Neural progenitor cell (in vitro differentiated cells): ENCODE measurements around the gene CCDC32. TPM values are rescaled to one million over a fixed set of nuclear protein-coding genes. Genes with fewer than 3 reads are reported as not detected.

Experiments used
- DNase-seq: peaks from one replicate; pipeline ENCODE4 v3.0.0-alpha.2; 2016; ENCODE audit warnings: low spot score
- H2AFZ ChIP-seq: fragments of 200-600 bp; sonication (generic); replicated peaks from 2 replicates; pipeline ENCODE4 v1.6.1; 2016; ENCODE audit warnings: antibody characterized with exemption
- H3F3A ChIP-seq: fragments of 200-600 bp; sonication (generic); 2 replicates; pipeline ENCODE4 v1.6.1; 2016; ENCODE audit warnings: antibody characterized with exemption, low read depth
- H3K27ac ChIP-seq: fragments of 200-600 bp; sonication (generic); 2 replicates; pipeline ENCODE4 v1.5.1; 2016; ENCODE audit warnings: mild to moderate bottlenecking
- H3K27me3 ChIP-seq: fragments of 200-600 bp; sonication (generic); 2 replicates; pipeline ENCODE4 v1.6.1; 2016; ENCODE audit warnings: mild to moderate bottlenecking, moderate library complexity
- H3K36me3 ChIP-seq: fragments of 200-600 bp; sonication (generic); 2 replicates; pipeline ENCODE4 v1.5.1; 2016
- H3K4me1 ChIP-seq: fragments of 200-600 bp; sonication (generic); 2 replicates; pipeline ENCODE4 v1.6.1; 2016; ENCODE audit warnings: mixed run types
- H3K4me2 ChIP-seq: fragments of 200-600 bp; sonication (generic); 2 replicates; pipeline ENCODE4 v1.6.1; 2016
- H3K4me3 ChIP-seq: fragments of 200-600 bp; sonication (generic); 2 replicates; pipeline ENCODE4 v1.5.1; 2016
- H3K79me2 ChIP-seq: fragments of 200-600 bp; sonication (generic); 2 replicates; pipeline ENCODE4 v1.6.1; 2016; ENCODE audit warnings: low read depth
- H3K9ac ChIP-seq: fragments of 200-600 bp; sonication (generic); 2 replicates; pipeline ENCODE4 v1.6.1; 2016
- H3K9me3 ChIP-seq: fragments of 200-600 bp; sonication (generic); 2 replicates; pipeline ENCODE4 v1.5.1; 2016; ENCODE audit warnings: low read depth
- H4K20me1 ChIP-seq: fragments of 200-600 bp; sonication (generic); 2 replicates; pipeline ENCODE4 v1.6.1; 2016; ENCODE audit warnings: low read depth
- H3K27ac Mint-ChIP-seq: 3 replicates; pipeline ENCODE4 v1.8.0; 2021; ENCODE audit warnings: mixed read lengths
- H3K27me3 Mint-ChIP-seq: 2 replicates; pipeline ENCODE4 v1.8.0; 2022; ENCODE audit warnings: low read depth, mild to moderate bottlenecking, inconsistent platforms, moderate library complexity, mixed read lengths; ENCODE audit not compliant: insufficient read depth
- H3K36me3 Mint-ChIP-seq: 3 replicates; pipeline ENCODE4 v1.8.0; 2021; ENCODE audit warnings: mixed read lengths
- H3K4me1 Mint-ChIP-seq: 3 replicates; pipeline ENCODE4 v1.8.0; 2021; ENCODE audit warnings: mixed read lengths
- H3K4me3 Mint-ChIP-seq: 3 replicates; pipeline ENCODE4 v1.8.0; 2021; ENCODE audit warnings: mild to moderate bottlenecking, moderate library complexity, mixed read lengths
- H3K9me3 Mint-ChIP-seq: 3 replicates; pipeline ENCODE4 v1.8.0; 2020; ENCODE audit warnings: mixed read lengths
- CTCF ChIP-seq: fragments of 200-600 bp; sonication (generic); IDR thresholded peaks from 2 replicates; pipeline ENCODE4 v1.5.1; 2017; ENCODE audit warnings: antibody characterized with exemption, mild to moderate bottlenecking
- EZH2 ChIP-seq: fragments of 200-600 bp; sonication (generic); IDR thresholded peaks from 2 replicates; pipeline ENCODE4 v1.6.1; 2017; ENCODE audit warnings: antibody characterized with exemption, mild to moderate bottlenecking, moderate library complexity
- EZH2phosphoT487 ChIP-seq: fragments of 200-600 bp; sonication (generic); IDR thresholded peaks from 2 replicates; pipeline ENCODE4 v1.6.1; 2017; ENCODE audit warnings: antibody characterized with exemption
- total RNA-seq: library from RNA; depleted of rRNA; stranded (reverse); fragments of >200 nt; gene quantifications from 2 replicates; pipeline ENCODE4 v1.2.3, GENCODE V29; 2015; ENCODE audit warnings: low replicate concordance

The CCDC32 gene
- total RNA-seq, 1 donor from 2014 or later = 22.4 TPM

- Histone ChIP-seq H4K20me1 (no peaks in the 10 kb centered on the region), H3K9ac (no peak overlapping the region), H3K4me2 (no peak overlapping the region), H3K27ac (no peak overlapping the region), H3K79me2 (no peaks in the 10 kb centered on the region), H3K36me3 (no peaks in the 10 kb centered on the region), H3K9me3 (no peaks in the 10 kb centered on the region), H3K4me3 (no peak overlapping the region), H3K4me1 (no peaks in the 10 kb centered on the region), H3K27me3 (no peaks in the 10 kb centered on the region), H3F3A (no peaks in the 10 kb centered on the region), H2AFZ (no peak overlapping the region)
- H3K4me3 Mint-ChIP-seq = no peak overlapping the region
- DNase-seq = no peak
- peaks cover 5% of the 10 kb centered on the region for H3K4me1 Mint-ChIP-seq
- no peaks in the 10 kb centered on the region for H3K9me3 Mint-ChIP-seq
- no peak overlapping the region for H3K27ac Mint-ChIP-seq
- peaks cover 6% of the 10 kb centered on the region for H3K27me3 Mint-ChIP-seq
- H3K36me3 Mint-ChIP-seq = no peaks in the 10 kb centered on the region
- TF ChIP-seq EZH2phosphoT487 (no peak), EZH2 (no peak), CTCF (no peak)
Measured at GRCh38 chr15:40533763-40534364, 31.0 kb downstream of the CCDC32 start.

DNA sequence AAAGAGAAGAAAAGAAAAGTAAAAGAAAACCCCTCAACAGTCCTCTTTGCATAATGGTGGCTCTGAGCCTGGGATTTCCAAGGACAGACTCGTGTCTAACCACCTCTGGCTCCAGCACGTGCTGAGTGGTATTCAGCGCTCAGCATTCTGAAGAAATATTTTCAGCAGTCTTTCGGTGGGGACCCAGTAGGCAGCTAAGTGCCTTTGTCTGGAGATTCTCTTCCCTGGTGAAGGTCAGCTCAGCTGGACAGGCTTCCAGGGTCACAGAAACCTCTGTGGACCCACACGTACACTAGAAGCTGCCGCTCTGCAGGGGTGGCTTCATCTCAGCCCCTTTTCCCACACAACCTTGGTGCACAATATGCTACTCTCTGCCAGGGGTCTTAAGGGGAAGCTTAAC, 36.0 kb downstream of the CCDC32 start:
- H3K36me3 Mint-ChIP-seq = no peaks in the 10 kb centered on the region
- Histone ChIP-seq H3K9ac (no peak overlapping the region), H3K9me3 (no peaks in the 10 kb centered on the region), H3K79me2 (no peaks in the 10 kb centered on the region), H3K27ac (no peak overlapping the region), H2AFZ (no peak overlapping the region), H3K36me3 (no peaks in the 10 kb centered on the region), H3K27me3 (no peaks in the 10 kb centered on the region), H3K4me3 (no peak overlapping the region), H3F3A (no peaks in the 10 kb centered on the region), H4K20me1 (no peaks in the 10 kb centered on the region), H3K4me1 (no peaks in the 10 kb centered on the region), H3K4me2 (no peak overlapping the region)
- no peaks in the 10 kb centered on the region for H3K9me3 Mint-ChIP-seq
- peaks cover 8% of the 10 kb centered on the region for H3K27me3 Mint-ChIP-seq
- no peak for TF ChIP-seq EZH2phosphoT487
- TF ChIP-seq CTCF = no peak
- no peak for TF ChIP-seq EZH2
- no peak overlapping the region for H3K4me3 Mint-ChIP-seq
- no peak for DNase-seq
- no peak overlapping the region for H3K27ac Mint-ChIP-seq
- H3K4me1 Mint-ChIP-seq = no peaks in the 10 kb centered on the region

DNA sequence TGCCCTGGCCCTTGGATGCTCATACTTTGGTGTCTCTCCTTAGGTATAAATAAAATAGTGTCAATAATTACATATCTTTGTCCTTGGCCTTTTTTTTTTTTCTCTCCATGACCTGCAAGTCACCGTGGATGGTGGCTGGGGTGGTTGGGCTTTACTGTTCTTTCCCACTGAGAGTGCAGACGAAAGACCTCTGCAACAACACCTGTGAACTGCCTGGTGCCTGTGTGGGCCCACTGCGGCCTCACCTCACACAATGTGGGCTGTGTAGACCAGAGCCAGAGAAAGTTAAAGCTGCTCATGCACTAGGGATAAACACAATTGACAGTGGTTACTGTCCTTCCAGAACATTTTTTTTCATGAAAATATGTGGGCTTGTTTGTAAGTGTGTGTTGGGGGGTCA, 39.0 kb downstream of the CCDC32 start:
- Histone ChIP-seq H4K20me1 (no peaks in the 10 kb centered on the region), H3K27me3 (peaks cover 6% of the 10 kb centered on the region), H3K9me3 (no peaks in the 10 kb centered on the region), H3K4me2 (no peak overlapping the region), H3K4me3 (no peak overlapping the region), H3K27ac (no peak overlapping the region), H3K79me2 (no peaks in the 10 kb centered on the region), H3K9ac (no peak overlapping the region), H2AFZ (no peak overlapping the region), H3F3A (no peaks in the 10 kb centered on the region), H3K4me1 (no peaks in the 10 kb centered on the region), H3K36me3 (no peaks in the 10 kb centered on the region)
- Mint-ChIP-seq H3K9me3 (no peaks in the 10 kb centered on the region), H3K27me3 (peaks cover 8% of the 10 kb centered on the region), H3K27ac (peak overlapping the region; percentile 28), H3K4me1 (no peaks in the 10 kb centered on the region), H3K4me3 (no peak overlapping the region), H3K36me3 (no peaks in the 10 kb centered on the region)
- TF ChIP-seq EZH2phosphoT487 (no peak), EZH2 (no peak), CTCF (no peak)
- no peak for DNase-seq
